Fibroblast of lung (primary cell): ENCODE measurements around the gene VSIG1. TPM values are rescaled to one million over a fixed set of nuclear protein-coding genes. Genes with fewer than 3 reads are reported as not detected.
A peak's percentile ranks its signal among the peaks of the same experiment; 100 is the strongest.

ENCODE experiments used
- DNase-seq, 2 donors: peaks; one replicate each; pipeline versions ENCODE4 v3.0.0 to v3.0.0-alpha.2; 2010; ENCODE audit warnings: low read depth in 2 of 2
- H2AFZ ChIP-seq: 2 replicates; pipeline ENCODE4 v1.5.1; 2012; ENCODE audit warnings: low read length, control low read depth, inconsistent platforms
- H3K27ac ChIP-seq: 2 replicates; pipeline ENCODE4 v1.5.1; 2011; ENCODE audit warnings: low read length, control low read depth; ENCODE audit not compliant: insufficient read depth
- H3K27me3 ChIP-seq: 2 replicates; pipeline ENCODE4 v1.5.1; 2011; ENCODE audit warnings: mild to moderate bottlenecking, low read length; ENCODE audit not compliant: control insufficient read depth, insufficient read depth
- H3K36me3 ChIP-seq: 2 replicates; pipeline ENCODE4 v1.5.1; 2011; ENCODE audit warnings: low read length; ENCODE audit not compliant: control insufficient read depth, insufficient read depth
- H3K4me1 ChIP-seq: 2 replicates; pipeline ENCODE4 v1.5.1; 2011; ENCODE audit warnings: low read length; ENCODE audit not compliant: control insufficient read depth, insufficient read depth; ENCODE audit errors: extremely low read depth
- H3K4me2 ChIP-seq: 2 replicates; pipeline ENCODE4 v1.5.1; 2011; ENCODE audit warnings: low read length, control low read depth; ENCODE audit not compliant: insufficient read depth; ENCODE audit errors: extremely low read depth
- H3K4me3 ChIP-seq, 4 experiments: fragments of 200-600 bp in 1 of 4; sonication (generic) in 1 of 4; replicated peaks in 1 of 4; 2 replicates each; pipeline ENCODE4 v1.5.1; 2011 to 2016; ENCODE audit warnings: low read length in 4 of 4, low read depth in 3 of 4, mild to moderate bottlenecking in 3 of 4, control low read depth in 2 of 4, inconsistent platforms in 1 of 4, mixed read lengths in 1 of 4; ENCODE audit not compliant: insufficient read depth in 1 of 4; ENCODE audit errors: control extremely low read depth in 1 of 4
- H3K79me2 ChIP-seq: 2 replicates; pipeline ENCODE4 v1.5.1; 2012; ENCODE audit warnings: mild to moderate bottlenecking, low read length, inconsistent platforms; ENCODE audit not compliant: control insufficient read depth, insufficient read depth
- H3K9ac ChIP-seq: 2 replicates; pipeline ENCODE4 v1.5.1; 2011; ENCODE audit warnings: mild to moderate bottlenecking, low read length, control low read depth; ENCODE audit not compliant: insufficient read depth
- H3K9me3 ChIP-seq: 2 replicates; pipeline ENCODE4 v1.5.1; 2012; ENCODE audit warnings: low read depth, low read length; ENCODE audit not compliant: control insufficient read depth, insufficient read depth
- H4K20me1 ChIP-seq: 2 replicates; pipeline ENCODE4 v1.5.1; 2011; ENCODE audit warnings: low read length; ENCODE audit not compliant: control insufficient read depth, insufficient read depth; ENCODE audit errors: extremely low read depth
- CTCF ChIP-seq, 2 donors: IDR thresholded peaks in 1 of 2; conservative IDR thresholded peaks in 1 of 2; 1 replicate in 1 of 2; 2 replicates in 1 of 2; pipeline ENCODE4 v1.5.1; 2011 to 2012; ENCODE audit warnings: low read length in 2 of 2, control low read depth in 1 of 2, inconsistent platforms in 1 of 2, low read depth in 1 of 2, mild to moderate bottlenecking in 1 of 2
- EZH2 ChIP-seq: IDR thresholded peaks from 2 replicates; pipeline ENCODE4 v1.5.1; 2012; ENCODE audit warnings: low read length, control low read depth, mild to moderate bottlenecking; ENCODE audit errors: missing control alignments
- polyA plus RNA-seq, 2 donors: library from polyadenylated mRNA; depleted of rRNA in 1 of 2; stranded (reverse) in 1 of 2; unstranded in 1 of 2; fragments of >200 nt; gene quantifications; 2 replicates each; pipeline ENCODE4 v1.2.1, GENCODE V29; 2011 to 2012; ENCODE audit warnings: missing spikeins in 1 of 2
- total RNA-seq: library from RNA; depleted of rRNA; stranded (reverse); fragments of >200 nt; gene quantifications from 2 replicates; pipeline ENCODE4 v1.2.1, GENCODE V29; 2014

Gene VSIG1
- total and polyA plus RNA-seq, 2 donors (not counting 1 experiment from before 2014, with no cell fraction given) = 0.20 TPM; not detected in 1

- Histone ChIP-seq H4K20me1 (no peaks in the 10 kb centered on the region), H3K4me3 (no peak overlapping the region), H3K36me3 (no peaks in the 10 kb centered on the region), H3K4me1 (no peaks in the 10 kb centered on the region), H3K79me2 (no peaks in the 10 kb centered on the region), H3K9me3 (no peaks in the 10 kb centered on the region), H3K9ac (no peak overlapping the region), H3K27me3 (no peaks in the 10 kb centered on the region), H2AFZ (no peak overlapping the region), H3K4me2 (no peak overlapping the region), H3K27ac (no peak overlapping the region)
- DNase-seq = peak; percentile 26 to 58
- TF ChIP-seq CTCF (conservative IDR thresholded peaks at IDR 0.05 in 1 of 2, IDR thresholded peaks at IDR 0.05 in 1 of 2; ENCODE audit: low read depth in 1 of 2, low read length in 2 of 2) (peak; percentile 38 to 58), EZH2 (no peak)
Observed at GRCh38 chrX:108001218-108001814, 43.5 kb upstream of the VSIG1 start.

- Histone ChIP-seq H3K4me1 (no peaks in the 10 kb centered on the region), H3K27ac (no peak overlapping the region), H3K36me3 (no peaks in the 10 kb centered on the region), H3K9me3 (no peaks in the 10 kb centered on the region), H3K4me2 (no peak overlapping the region), H3K79me2 (no peaks in the 10 kb centered on the region), H3K4me3 (no peak overlapping the region), H3K9ac (no peak overlapping the region), H4K20me1 (no peaks in the 10 kb centered on the region), H3K27me3 (no peaks in the 10 kb centered on the region), H2AFZ (no peak overlapping the region)
- TF ChIP-seq CTCF (conservative IDR thresholded peaks at IDR 0.05 in 1 of 2, IDR thresholded peaks at IDR 0.05 in 1 of 2; ENCODE audit: low read depth in 1 of 2, low read length in 2 of 2) (no peak), EZH2 (no peak)
- DNase-seq = no peak
Observed at GRCh38 chrX:108018656-108019381, 26.0 kb upstream of the VSIG1 start.

- no peaks in the 10 kb centered on the region for H3K4me1 ChIP-seq
- H3K27me3 ChIP-seq = no peaks in the 10 kb centered on the region
- H3K36me3 ChIP-seq = no peaks in the 10 kb centered on the region
- no peaks in the 10 kb centered on the region for H3K79me2 ChIP-seq
- no peak for TF ChIP-seq CTCF (conservative IDR thresholded peaks at IDR 0.05 in 1 of 2, IDR thresholded peaks at IDR 0.05 in 1 of 2; ENCODE audit: low read depth in 1 of 2, low read length in 2 of 2)
- TF ChIP-seq EZH2 = no peak
- H3K9ac ChIP-seq = no peak overlapping the region
- no peak overlapping the region for H3K4me3 ChIP-seq
- no peaks in the 10 kb centered on the region for H3K9me3 ChIP-seq
- no peaks in the 10 kb centered on the region for H4K20me1 ChIP-seq
- DNase-seq = no peak
- no peak overlapping the region for H3K4me2 ChIP-seq
- no peak overlapping the region for H3K27ac ChIP-seq
- no peak overlapping the region for H2AFZ ChIP-seq
Observed at GRCh38 chrX:108019382-108019875, 25.4 kb upstream of the VSIG1 start.
